IPS-15b (cell line): ENCODE data around the gene FUT8.

Experiments
- H3K27me3 ChIP-seq: one replicate; pipeline ENCODE4 v1.6.1; 2013; ENCODE audit warnings: low read length; ENCODE audit not compliant: control insufficient read depth, insufficient read depth
- H3K36me3 ChIP-seq: one replicate; pipeline ENCODE4 v1.6.1; 2013; ENCODE audit warnings: low read length; ENCODE audit not compliant: control insufficient read depth, insufficient read depth
- H3K4me1 ChIP-seq: one replicate; pipeline ENCODE4 v1.6.1; 2013; ENCODE audit warnings: mild to moderate bottlenecking, low read length; ENCODE audit not compliant: control insufficient read depth, insufficient read depth
- H3K4me3 ChIP-seq: one replicate; pipeline ENCODE4 v1.5.1; 2013; ENCODE audit warnings: low read depth, low read length
- H3K9ac ChIP-seq: one replicate; pipeline ENCODE4 v1.6.1; 2013; ENCODE audit warnings: low read depth, mild to moderate bottlenecking, low read length
- H3K9me3 ChIP-seq: one replicate; pipeline ENCODE4 v1.6.1; 2013; ENCODE audit warnings: mild to moderate bottlenecking, low read length; ENCODE audit not compliant: control insufficient read depth, insufficient read depth

The FUT8 gene

GRCh38 chr14:65412032-65412846 is at the start of gene FUT8:
FUT8 (plus strand) TSS chr14:65412730; CDS start chr14:65561564, 148,834 bp downstream.
- H3K27me3 ChIP-seq, result no peaks in the 10 kb centered on the region
- peak within 1 kb of the TSS; percentile 91 for H3K4me3 ChIP-seq
- H3K9me3 ChIP-seq, result no peaks in the 10 kb centered on the region
- H3K9ac ChIP-seq, result peak within 1 kb of the TSS; percentile 79
- peaks cover 6% of the 10 kb centered on the region for H3K4me1 ChIP-seq
- no peaks in the 10 kb centered on the region for H3K36me3 ChIP-seq

GRCh38 chr14:65366802-65367565 is 45.5 kb upstream of the FUT8 start:
- Histone ChIP-seq H3K9ac (no peak overlapping the region), H3K27me3 (no peaks in the 10 kb centered on the region), H3K4me3 (no peak overlapping the region), H3K36me3 (no peaks in the 10 kb centered on the region), H3K4me1 (peaks cover 22% of the 10 kb centered on the region), H3K9me3 (no peaks in the 10 kb centered on the region)

GRCh38 chr14:65369560-65369959 is 43.0 kb upstream of the FUT8 start:
- Histone ChIP-seq H3K36me3 (no peaks in the 10 kb centered on the region), H3K27me3 (no peaks in the 10 kb centered on the region), H3K4me1 (peaks cover 22% of the 10 kb centered on the region)

GRCh38 chr14:65370801-65371248 is 41.7 kb upstream of the FUT8 start:
- H3K4me3 ChIP-seq, result no peak overlapping the region
- H3K4me1 ChIP-seq, result peaks cover 22% of the 10 kb centered on the region
- no peaks in the 10 kb centered on the region for H3K36me3 ChIP-seq
- H3K27me3 ChIP-seq, result no peaks in the 10 kb centered on the region
- H3K9me3 ChIP-seq, result no peaks in the 10 kb centered on the region
- no peak overlapping the region for H3K9ac ChIP-seq

More at GRCh38 chr14:65369560-65369959, 43.0 kb upstream of the FUT8 start:
- H3K9ac ChIP-seq, result no peak overlapping the region
- no peaks in the 10 kb centered on the region for H3K9me3 ChIP-seq
- H3K4me3 ChIP-seq, result no peak overlapping the region

- Histone ChIP-seq H3K4me1 (peaks cover 18% of the 10 kb centered on the region), H3K27me3 (no peaks in the 10 kb centered on the region)
Observed at GRCh38 chr14:65371784-65372183, 40.7 kb upstream of the FUT8 start.

GRCh38 chr14:65373016-65373670 is 39.4 kb upstream of the FUT8 start:
- no peak overlapping the region for H3K9ac ChIP-seq
- H3K9me3 ChIP-seq, result no peaks in the 10 kb centered on the region
- H3K27me3 ChIP-seq, result no peaks in the 10 kb centered on the region
- peaks cover 10% of the 10 kb centered on the region for H3K4me1 ChIP-seq
- H3K4me3 ChIP-seq, result no peak overlapping the region
- H3K36me3 ChIP-seq, result no peaks in the 10 kb centered on the region

More at GRCh38 chr14:65371784-65372183, 40.7 kb upstream of the FUT8 start:
- no peaks in the 10 kb centered on the region for H3K9me3 ChIP-seq
- H3K36me3 ChIP-seq, result no peaks in the 10 kb centered on the region
- H3K4me3 ChIP-seq, result no peak overlapping the region
- H3K9ac ChIP-seq, result no peak overlapping the region

GRCh38 chr14:65373671-65374039 is 38.9 kb upstream of the FUT8 start:
- Histone ChIP-seq H3K4me3 (no peak overlapping the region), H3K9ac (no peak overlapping the region), H3K9me3 (no peaks in the 10 kb centered on the region), H3K4me1 (peaks cover 10% of the 10 kb centered on the region), H3K36me3 (no peaks in the 10 kb centered on the region), H3K27me3 (no peaks in the 10 kb centered on the region)

GRCh38 chr14:65377576-65377975 is 35.0 kb upstream of the FUT8 start:
- Histone ChIP-seq H3K4me3 (no peak overlapping the region), H3K9me3 (no peaks in the 10 kb centered on the region), H3K4me1 (no peaks in the 10 kb centered on the region), H3K36me3 (no peaks in the 10 kb centered on the region), H3K9ac (no peak overlapping the region), H3K27me3 (no peaks in the 10 kb centered on the region)

- Histone ChIP-seq H3K36me3 (no peaks in the 10 kb centered on the region), H3K4me1 (no peaks in the 10 kb centered on the region), H3K9ac (no peak overlapping the region), H3K4me3 (no peak overlapping the region), H3K27me3 (no peaks in the 10 kb centered on the region), H3K9me3 (no peaks in the 10 kb centered on the region)
Observed at GRCh38 chr14:65382586-65382985, 29.9 kb upstream of the FUT8 start.

GRCh38 chr14:65387171-65387570 is 25.4 kb upstream of the FUT8 start:
- no peak overlapping the region for H3K4me3 ChIP-seq

GRCh38 chr14:65387628-65388027 is 24.9 kb upstream of the FUT8 start:
- Histone ChIP-seq H3K4me1 (no peaks in the 10 kb centered on the region), H3K9ac (no peak overlapping the region), H3K4me3 (no peak overlapping the region), H3K9me3 (no peaks in the 10 kb centered on the region), H3K27me3 (no peaks in the 10 kb centered on the region), H3K36me3 (no peaks in the 10 kb centered on the region)

More at GRCh38 chr14:65387171-65387570, 25.4 kb upstream of the FUT8 start:
- Histone ChIP-seq H3K27me3 (no peaks in the 10 kb centered on the region), H3K9me3 (no peaks in the 10 kb centered on the region), H3K4me1 (no peaks in the 10 kb centered on the region), H3K36me3 (no peaks in the 10 kb centered on the region), H3K9ac (no peak overlapping the region)
